Measurements from ENCODE around the gene LCNL1.

- TF ChIP-seq, protein P1, sequence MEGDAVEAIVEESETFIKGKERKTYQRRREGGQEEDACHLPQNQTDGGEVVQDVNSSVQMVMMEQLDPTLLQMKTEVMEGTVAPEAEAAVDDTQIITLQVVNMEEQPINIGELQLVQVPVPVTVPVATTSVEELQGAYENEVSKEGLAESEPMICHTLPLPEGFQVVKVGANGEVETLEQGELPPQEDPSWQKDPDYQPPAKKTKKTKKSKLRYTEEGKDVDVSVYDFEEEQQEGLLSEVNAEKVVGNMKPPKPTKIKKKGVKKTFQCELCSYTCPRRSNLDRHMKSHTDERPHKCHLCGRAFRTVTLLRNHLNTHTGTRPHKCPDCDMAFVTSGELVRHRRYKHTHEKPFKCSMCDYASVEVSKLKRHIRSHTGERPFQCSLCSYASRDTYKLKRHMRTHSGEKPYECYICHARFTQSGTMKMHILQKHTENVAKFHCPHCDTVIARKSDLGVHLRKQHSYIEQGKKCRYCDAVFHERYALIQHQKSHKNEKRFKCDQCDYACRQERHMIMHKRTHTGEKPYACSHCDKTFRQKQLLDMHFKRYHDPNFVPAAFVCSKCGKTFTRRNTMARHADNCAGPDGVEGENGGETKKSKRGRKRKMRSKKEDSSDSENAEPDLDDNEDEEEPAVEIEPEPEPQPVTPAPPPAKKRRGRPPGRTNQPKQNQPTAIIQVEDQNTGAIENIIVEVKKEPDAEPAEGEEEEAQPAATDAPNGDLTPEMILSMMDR (IDR thresholded peaks at IDR 0.05): no peak
- TF ChIP-seq EZH2 (IDR thresholded peaks at IDR 0.05; ENCODE audit: borderline replicate concordance, insufficient read depth, low read depth, low read length, poor library complexity, severe bottlenecking): no peak
Observed at GRCh38 chr9:136971746-136972145, 11.0 kb upstream of the LCNL1 start.
